DND-41 (cell line): ENCODE data around the gene ARMC9.

Experiments
- ATAC-seq: fragments of 200-7000 bp; cut with Tn5 transposase; 3 replicates; pipeline ENCODE4 v1.9.1; 2021; ENCODE audit warnings: low read depth; ENCODE audit not compliant: insufficient read depth
- DNase-seq: peaks from one replicate; pipeline ENCODE4 v3.0.0-alpha.2; 2020
- H2AFZ ChIP-seq: 2 replicates; pipeline ENCODE4 v1.6.0; 2012; ENCODE audit warnings: low read depth, low read length
- H3K27ac ChIP-seq: 2 replicates; pipeline ENCODE4 v1.5.1; 2012; ENCODE audit warnings: low read length, inconsistent platforms
- H3K27me3 ChIP-seq: fragments of 200-600 bp; sonication (generic); 2 replicates; pipeline ENCODE4 v1.6.0; 2012; ENCODE audit warnings: low read length, mild to moderate bottlenecking, inconsistent platforms; ENCODE audit not compliant: insufficient read depth, poor library complexity
- H3K36me3 ChIP-seq: 2 replicates; pipeline ENCODE4 v1.5.1; 2012; ENCODE audit warnings: low read length, inconsistent platforms; ENCODE audit not compliant: insufficient read depth
- H3K4me1 ChIP-seq: 2 replicates; pipeline ENCODE4 v1.5.1; 2012; ENCODE audit warnings: mild to moderate bottlenecking, low read length; ENCODE audit not compliant: insufficient read depth
- H3K4me2 ChIP-seq: 2 replicates; pipeline ENCODE4 v1.6.0; 2012; ENCODE audit warnings: mild to moderate bottlenecking, moderate library complexity, low read length, inconsistent platforms; ENCODE audit not compliant: insufficient read depth
- H3K4me3 ChIP-seq, 2 experiments: fragments of 200-600 bp in 1 of 2; shearing (Covaris generic) in 1 of 2; 2 replicates each; pipeline ENCODE4 v1.5.1; 2012 to 2016; ENCODE audit warnings: inconsistent platforms in 2 of 2, low read length in 2 of 2, mild to moderate bottlenecking in 2 of 2, low read depth in 1 of 2, moderate library complexity in 1 of 2
- H3K79me2 ChIP-seq: 2 replicates; pipeline ENCODE4 v1.6.0; 2012; ENCODE audit warnings: low read length, inconsistent platforms; ENCODE audit not compliant: insufficient read depth
- H3K9ac ChIP-seq: 2 replicates; pipeline ENCODE4 v1.6.0; 2012; ENCODE audit warnings: low read depth, mild to moderate bottlenecking, inconsistent platforms, low read length, moderate library complexity
- H3K9me3 ChIP-seq: 2 replicates; pipeline ENCODE4 v1.5.1; 2012; ENCODE audit warnings: low read length, moderate library complexity, mild to moderate bottlenecking, inconsistent platforms; ENCODE audit not compliant: insufficient read depth, severe bottlenecking
- H4K20me1 ChIP-seq: 2 replicates; pipeline ENCODE4 v1.6.0; 2012; ENCODE audit warnings: low read length; ENCODE audit not compliant: insufficient read depth
- CTCF ChIP-seq: IDR thresholded peaks from 2 replicates; pipeline ENCODE4 v1.5.1; 2012; ENCODE audit warnings: borderline replicate concordance, low read length, moderate library complexity, mild to moderate bottlenecking; ENCODE audit not compliant: poor library complexity, severe bottlenecking; ENCODE audit errors: extremely low read depth
- EZH2 ChIP-seq: IDR thresholded peaks from 3 replicates; pipeline ENCODE4 v1.6.1; 2012; ENCODE audit warnings: borderline replicate concordance, low read depth, mild to moderate bottlenecking, moderate library complexity, low read length, inconsistent platforms; ENCODE audit not compliant: severe bottlenecking

Gene ARMC9

GRCh38 chr2:231386446-231386845 is 188.0 kb downstream of the ARMC9 start:
- Histone ChIP-seq H3K27me3 (peaks cover 5% of the 10 kb centered on the region), H3K4me3 (no peak overlapping the region), H3K36me3 (no peaks in the 10 kb centered on the region), H3K9ac (no peak overlapping the region), H3K79me2 (no peaks in the 10 kb centered on the region), H3K27ac (no peak overlapping the region), H3K4me2 (no peak overlapping the region), H4K20me1 (no peaks in the 10 kb centered on the region; the same call in 1 of the 2 replicates), H2AFZ (no peak overlapping the region), H3K9me3 (peaks cover 4% of the 10 kb centered on the region), H3K4me1 (no peaks in the 10 kb centered on the region)
- DNase-seq, result no peak
- TF ChIP-seq EZH2 (no peak), CTCF (no peak)
- ATAC-seq, result no peak

GRCh38 chr2:231387904-231388724 is 189.7 kb downstream of the ARMC9 start:
- Histone ChIP-seq H2AFZ (no peak overlapping the region), H3K79me2 (no peaks in the 10 kb centered on the region), H3K9ac (no peak overlapping the region), H3K27me3 (peaks cover 5% of the 10 kb centered on the region), H3K4me1 (no peaks in the 10 kb centered on the region), H3K36me3 (no peaks in the 10 kb centered on the region), H3K27ac (no peak overlapping the region), H4K20me1 (no peaks in the 10 kb centered on the region; the same call in 1 of the 2 replicates), H3K4me3 (no peak overlapping the region), H3K4me2 (no peak overlapping the region), H3K9me3 (peaks cover 4% of the 10 kb centered on the region)
- DNase-seq, result no peak
- TF ChIP-seq CTCF (no peak), EZH2 (no peak)
- ATAC-seq, result no peak

- H3K27ac ChIP-seq, result no peak overlapping the region
- no peak overlapping the region for H2AFZ ChIP-seq
- no peaks in the 10 kb centered on the region for H3K4me1 ChIP-seq
- no peak overlapping the region for H3K4me3 ChIP-seq
- H3K9ac ChIP-seq, result no peak overlapping the region
- H3K4me2 ChIP-seq, result no peak overlapping the region
- TF ChIP-seq CTCF (no peak), EZH2 (no peak)
- no peak for ATAC-seq
- no peaks in the 10 kb centered on the region; the same call in 1 of the 2 replicates for H4K20me1 ChIP-seq
- H3K9me3 ChIP-seq, result peaks cover 4% of the 10 kb centered on the region
- no peaks in the 10 kb centered on the region for H3K79me2 ChIP-seq
- H3K27me3 ChIP-seq, result peaks cover 5% of the 10 kb centered on the region
- H3K36me3 ChIP-seq, result no peaks in the 10 kb centered on the region
- DNase-seq, result no peak
These were observed 190.4 kb downstream of the ARMC9 start for GRCh38 chr2:231388725-231389346.
